Measurements from ENCODE around the gene ULBP3. TPM values are rescaled to one million over a fixed set of nuclear protein-coding genes. Genes with fewer than 3 reads are reported as not detected.

Gene ULBP3
- total and polyA plus RNA-seq, 9 of the 15 experiments (the other 6 are each of a cell fraction or from before 2014, with no cell fraction given) = 0.25 to 0.33 TPM; not detected in 7

DNA sequence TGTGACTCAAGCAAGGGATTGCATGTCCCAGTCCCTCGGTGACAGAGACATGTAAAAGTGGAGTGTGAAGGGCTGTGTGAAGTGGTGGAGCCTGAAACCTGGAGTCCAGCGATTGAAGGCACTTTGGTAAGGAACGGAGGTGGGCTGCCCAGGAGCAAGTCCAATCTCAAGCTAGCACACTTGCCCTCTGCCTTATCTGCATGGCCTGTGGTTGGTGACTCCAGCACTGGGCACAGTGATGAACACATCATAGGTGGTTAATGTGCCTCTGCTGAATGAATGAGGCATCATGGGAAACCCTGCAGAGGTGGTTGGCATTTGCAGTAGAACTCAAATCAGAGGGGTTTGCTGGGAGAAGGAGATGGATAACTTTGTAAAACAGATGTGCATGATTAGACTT, 14.9 kb upstream of the ULBP3 start:
- 0% methylated on average over 3 of the region's 3 CpGs for WGBS (ENCODE audit: insufficient coverage, low coverage, missing lambda C conversion rate)
- ATAC-seq = no peak
- Histone ChIP-seq H3K27me3 (ENCODE audit: control insufficient read depth in 2 of 2, insufficient read depth in 2 of 2, low read length in 2 of 2) (peaks cover 30 to 41% of the 10 kb centered on the region in 2 experiments; a peak in 4 of 5 replicates), H3K9me1 (ENCODE audit: control insufficient read depth, insufficient read depth, low read length) (no peaks in the 10 kb centered on the region), H3K9ac (ENCODE audit: insufficient read depth in 1 of 2, low read depth in 2 of 2, low read length in 2 of 2) (no peak overlapping the region), H3K27ac (ENCODE audit: extremely low read depth, low read depth, low read length) (no peak overlapping the region), H2AFZ (ENCODE audit: low read depth, low read length) (no peak overlapping the region), H4K20me1 (replicated peaks; ENCODE audit: control insufficient read depth, insufficient read depth, low read length) (no peaks in the 10 kb centered on the region), H3K9me3 (replicated peaks; ENCODE audit: control insufficient read depth, insufficient read depth, low read depth, low read length) (no peaks in the 10 kb centered on the region), H3K4me2 (ENCODE audit: insufficient read depth, low read length) (no peak overlapping the region), H3K4me1 (replicated peaks in 1 of 2; ENCODE audit: control insufficient read depth in 2 of 2, insufficient read depth in 2 of 2, low read length in 2 of 2) (peaks cover 0 to 2% of the 10 kb centered on the region in 2 experiments; a peak in 3 of 5 replicates), H3K4me3 (no peak overlapping the region), H3K79me2 (ENCODE audit: control insufficient read depth, insufficient read depth, low read length) (no peaks in the 10 kb centered on the region), H3K36me3 (ENCODE audit: control insufficient read depth, insufficient read depth, low read length) (no peaks in the 10 kb centered on the region)
- ChIA-PET CTCF (ENCODE audit: low intra/inter-chr PET ratio) (no interaction called here), POLR2A (no interaction called here)
- no TSS peak for BruUV-seq (replicated peaks)
- in situ Hi-C loops (cut with MboI) (loop anchor here (5.0 kb wide), 1 partner anchor 253 kb away; no protein-coding TSS in a partner anchor), intact Hi-C loops (cut with micrococcal nuclease) (loop anchor here (5.0 kb wide), 1 partner anchor 103 kb away; no protein-coding TSS in a partner anchor)
- no peak for TF ChIP-seq NELFE (IDR thresholded peaks at IDR 0.05; ENCODE audit: insufficient read depth, insufficient read length)
- no peak for TF ChIP-seq ZNF212 (CRISPR knock-in tag; IDR thresholded peaks at IDR 0.05)
- TF ChIP-seq, protein P1, sequence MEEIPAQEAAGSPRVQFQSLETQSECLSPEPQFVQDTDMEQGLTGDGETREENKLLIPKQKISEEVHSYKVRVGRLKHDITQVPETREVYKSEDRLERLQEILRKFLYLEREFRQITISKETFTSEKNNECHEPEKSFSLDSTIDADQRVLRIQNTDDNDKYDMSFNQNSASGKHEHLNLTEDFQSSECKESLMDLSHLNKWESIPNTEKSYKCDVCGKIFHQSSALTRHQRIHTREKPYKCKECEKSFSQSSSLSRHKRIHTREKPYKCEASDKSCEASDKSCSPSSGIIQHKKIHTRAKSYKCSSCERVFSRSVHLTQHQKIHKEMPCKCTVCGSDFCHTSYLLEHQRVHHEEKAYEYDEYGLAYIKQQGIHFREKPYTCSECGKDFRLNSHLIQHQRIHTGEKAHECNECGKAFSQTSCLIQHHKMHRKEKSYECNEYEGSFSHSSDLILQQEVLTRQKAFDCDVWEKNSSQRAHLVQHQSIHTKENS (CRISPR knock-in tag; IDR thresholded peaks at IDR 0.05) = no peak
- TF ChIP-seq ZNF830 (CRISPR knock-in tag; IDR thresholded peaks at IDR 0.05) = no peak
- no peak for TF ChIP-seq ZNF143 (CRISPR knock-in tag; IDR thresholded peaks at IDR 0.05)
- no peak for TF ChIP-seq NR2F6 (CRISPR knock-in tag; IDR thresholded peaks at IDR 0.05)
- TF ChIP-seq CBFA2T3 (IDR thresholded peaks at IDR 0.05) = peak; percentile 34; the same call in 1 of the 2 replicates
- TF ChIP-seq EP300 (IDR thresholded peaks at IDR 0.05; ENCODE audit: low read length) = no peak
- DNase-seq (ENCODE audit: extremely low read depth in 1 of 4, low spot score in 3 of 4) = no peak
- no peak for FAIRE-seq
